Trophoblast cell (in vitro differentiated cells and primary cell): ENCODE results near the gene NUDT16L1.
"Not testable (repeated sequence)": the region's sequence is repeated elsewhere in the genome, so short reads cannot be mapped to it uniquely, and the experiment has no call there.

Source experiments
- DNase-seq, 2 donors: peaks; one replicate each; pipeline ENCODE4 v3.0.0-alpha.2; 2016
- H2AFZ ChIP-seq: 2 replicates; pipeline ENCODE4 v1.6.1; 2013; ENCODE audit warnings: low read length, moderate library complexity, mild to moderate bottlenecking; ENCODE audit not compliant: insufficient read depth, poor library complexity
- H2AK5ac ChIP-seq: 2 replicates; pipeline ENCODE4 v1.6.1; 2013; ENCODE audit warnings: mild to moderate bottlenecking, low read length
- H2BK120ac ChIP-seq: 2 replicates; pipeline ENCODE4 v1.6.1; 2013; ENCODE audit warnings: low read length, mild to moderate bottlenecking, moderate library complexity; ENCODE audit not compliant: insufficient read depth, poor library complexity
- H2BK12ac ChIP-seq: 2 replicates; pipeline ENCODE4 v1.6.1; 2013; ENCODE audit warnings: mild to moderate bottlenecking, low read length, moderate library complexity
- H2BK5ac ChIP-seq: 2 replicates; pipeline ENCODE4 v1.6.1; 2013; ENCODE audit warnings: low read length, low read depth, moderate library complexity, mild to moderate bottlenecking; ENCODE audit not compliant: poor library complexity
- H3K14ac ChIP-seq: 2 replicates; pipeline ENCODE4 v1.6.1; 2013; ENCODE audit warnings: mild to moderate bottlenecking, low read length
- H3K18ac ChIP-seq: 2 replicates; pipeline ENCODE4 v1.6.1; 2013; ENCODE audit warnings: mild to moderate bottlenecking, low read length
- H3K23ac ChIP-seq: 2 replicates; pipeline ENCODE4 v1.6.1; 2013; ENCODE audit warnings: low read length
- H3K27ac ChIP-seq: 2 replicates; pipeline ENCODE4 v1.5.1; 2013; ENCODE audit warnings: low read depth, mild to moderate bottlenecking, inconsistent platforms, low read length, moderate library complexity
- H3K27me3 ChIP-seq: 2 replicates; pipeline ENCODE4 v1.6.1; 2013; ENCODE audit warnings: inconsistent platforms, mild to moderate bottlenecking, low read length, moderate library complexity; ENCODE audit not compliant: insufficient read depth
- H3K36me3 ChIP-seq, 2 experiments: 1 replicate in 1 of 2; 2 replicates in 1 of 2; pipeline ENCODE4 v1.6.1; 2013; ENCODE audit warnings: low read length in 2 of 2, mild to moderate bottlenecking in 2 of 2, moderate library complexity in 1 of 2; ENCODE audit not compliant: insufficient read depth in 2 of 2, control insufficient read depth in 1 of 2
- H3K4ac ChIP-seq: 2 replicates; pipeline ENCODE4 v1.6.1; 2013; ENCODE audit warnings: low read depth, mild to moderate bottlenecking, low read length, moderate library complexity
- H3K4me1 ChIP-seq, 2 experiments: 1 replicate in 1 of 2; 2 replicates in 1 of 2; pipeline ENCODE4 v1.6.1; 2013; ENCODE audit warnings: low read length in 2 of 2, mild to moderate bottlenecking in 2 of 2, moderate library complexity in 1 of 2; ENCODE audit not compliant: insufficient read depth in 2 of 2, control insufficient read depth in 1 of 2
- H3K4me2 ChIP-seq: 2 replicates; pipeline ENCODE4 v1.6.1; 2013; ENCODE audit warnings: inconsistent platforms, mild to moderate bottlenecking, low read length, moderate library complexity
- H3K4me3 ChIP-seq: 2 replicates; pipeline ENCODE4 v1.5.1; 2013; ENCODE audit warnings: mild to moderate bottlenecking, low read depth, low read length, inconsistent platforms
- H3K79me1 ChIP-seq: one replicate; pipeline ENCODE4 v1.6.1; 2013; ENCODE audit warnings: low read length
- H3K79me2 ChIP-seq: 2 replicates; pipeline ENCODE4 v1.6.1; 2013; ENCODE audit warnings: low read length, mild to moderate bottlenecking; ENCODE audit not compliant: control insufficient read depth, insufficient read depth, poor library complexity
- H3K9ac ChIP-seq: 2 replicates; pipeline ENCODE4 v1.6.1; 2013; ENCODE audit warnings: mild to moderate bottlenecking, low read length
- H3K9me3 ChIP-seq: 2 replicates; pipeline ENCODE4 v1.6.1; 2013; ENCODE audit warnings: low read depth, mild to moderate bottlenecking, control low read depth, inconsistent platforms, low read length; ENCODE audit not compliant: insufficient read depth
- H4K12ac ChIP-seq: 2 replicates; pipeline ENCODE4 v1.6.1; 2013; ENCODE audit warnings: low read depth, mild to moderate bottlenecking, low read length, moderate library complexity
- H4K8ac ChIP-seq: 2 replicates; pipeline ENCODE4 v1.6.1; 2013; ENCODE audit warnings: low read depth, mild to moderate bottlenecking, low read length, moderate library complexity
- H4K91ac ChIP-seq: one replicate; pipeline ENCODE4 v1.6.1; 2013; ENCODE audit warnings: low read depth, mild to moderate bottlenecking, low read length, moderate library complexity
- WGBS: extraction: QIAGEN DNeasy Blood & Tissue Kit; methylation state at CpG from one replicate; pipeline ENCODE4 v1.1.7; 2013; ENCODE audit warnings: missing lambda C conversion rate; ENCODE audit not compliant: insufficient read length, insufficient coverage; ENCODE audit errors: extremely low coverage; 5-methylcytosine and 5-hydroxymethylcytosine counted together

Gene NUDT16L1

DNA sequence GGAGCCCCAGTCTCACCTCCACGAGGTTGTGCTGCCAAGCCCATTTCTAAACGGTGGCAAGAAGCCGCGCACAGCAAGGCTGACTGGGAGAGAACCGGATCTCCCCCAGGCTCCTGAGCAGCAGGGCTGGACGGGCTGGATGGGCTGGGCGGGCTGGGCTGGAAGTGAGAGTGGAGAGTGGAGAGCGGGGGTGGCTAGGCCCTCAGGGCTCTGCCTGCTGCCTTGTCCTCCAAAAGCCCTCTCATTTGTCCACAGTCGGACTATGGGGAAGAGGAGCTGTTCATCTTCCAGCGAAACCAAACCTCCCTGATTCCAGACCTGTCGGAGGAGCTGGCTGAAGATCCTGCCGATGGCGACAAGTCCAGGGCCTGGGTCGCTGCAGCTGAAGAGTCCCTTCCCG, 44.2 kb downstream of the NUDT16L1 start:
- Histone ChIP-seq H3K36me3 (no peaks in the 10 kb centered on the region), H3K4me2 (no peak overlapping the region), H3K14ac (no peak overlapping the region), H4K12ac (no peak overlapping the region), H2BK5ac (no peak overlapping the region), H3K79me1 (peaks cover 7% of the 10 kb centered on the region), H2AFZ (no peak overlapping the region), H2AK5ac (no peak overlapping the region), H3K79me2 (peaks cover 2% of the 10 kb centered on the region), H3K4me1 (peaks cover 11 to 16% of the 10 kb centered on the region in 2 experiments), H3K18ac (no peak overlapping the region), H3K4me3 (no peak overlapping the region), H2BK12ac (no peak overlapping the region), H3K4ac (no peak overlapping the region), H4K8ac (no peak overlapping the region), H4K91ac (no peak overlapping the region), H3K27me3 (no peaks in the 10 kb centered on the region), H3K27ac (no peak overlapping the region), H3K23ac (no peak overlapping the region), H3K9ac (no peak overlapping the region), H2BK120ac (no peak overlapping the region), H3K9me3 (no peaks in the 10 kb centered on the region)
- no peak for DNase-seq
- no CpG with 5 or more reads among the region's 15 CpGs for WGBS

DNA sequence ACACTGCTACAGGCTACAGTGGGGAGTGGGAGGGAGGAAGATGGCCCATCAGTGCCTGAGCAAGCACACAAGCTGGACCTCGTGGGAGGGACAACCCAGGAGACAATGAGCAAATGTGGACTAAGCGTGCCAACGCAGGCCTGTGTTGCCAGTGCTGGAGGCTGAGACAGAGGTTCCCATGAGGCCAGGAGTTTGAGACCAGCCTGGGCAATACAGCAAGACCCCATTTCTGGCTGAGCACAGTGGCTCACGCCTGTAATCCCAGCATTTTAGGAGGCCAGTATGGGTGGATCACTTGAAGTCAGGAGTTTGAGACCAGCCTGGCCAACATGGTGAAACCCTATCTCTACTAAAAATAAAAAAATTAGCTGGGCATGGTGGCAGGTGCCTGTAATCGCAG, 45.0 kb downstream of the NUDT16L1 start:
- not testable (repeated sequence) for H2BK120ac ChIP-seq, H3K27me3 ChIP-seq, H3K79me2 ChIP-seq, H3K36me3 ChIP-seq, H3K14ac ChIP-seq, H4K91ac ChIP-seq, H4K12ac ChIP-seq, H3K27ac ChIP-seq, H3K4me3 ChIP-seq, H2AK5ac ChIP-seq, H3K18ac ChIP-seq, H3K9me3 ChIP-seq, DNase-seq, H3K79me1 ChIP-seq, H4K8ac ChIP-seq, H3K4ac ChIP-seq, H2BK5ac ChIP-seq, H3K9ac ChIP-seq, H2AFZ ChIP-seq, H3K4me2 ChIP-seq, H2BK12ac ChIP-seq, H3K23ac ChIP-seq
- H3K4me1 ChIP-seq: peaks cover 9 to 16% of the 10 kb centered on the region in 2 experiments
- no CpG with 5 or more reads among the region's 5 CpGs for WGBS

DNA sequence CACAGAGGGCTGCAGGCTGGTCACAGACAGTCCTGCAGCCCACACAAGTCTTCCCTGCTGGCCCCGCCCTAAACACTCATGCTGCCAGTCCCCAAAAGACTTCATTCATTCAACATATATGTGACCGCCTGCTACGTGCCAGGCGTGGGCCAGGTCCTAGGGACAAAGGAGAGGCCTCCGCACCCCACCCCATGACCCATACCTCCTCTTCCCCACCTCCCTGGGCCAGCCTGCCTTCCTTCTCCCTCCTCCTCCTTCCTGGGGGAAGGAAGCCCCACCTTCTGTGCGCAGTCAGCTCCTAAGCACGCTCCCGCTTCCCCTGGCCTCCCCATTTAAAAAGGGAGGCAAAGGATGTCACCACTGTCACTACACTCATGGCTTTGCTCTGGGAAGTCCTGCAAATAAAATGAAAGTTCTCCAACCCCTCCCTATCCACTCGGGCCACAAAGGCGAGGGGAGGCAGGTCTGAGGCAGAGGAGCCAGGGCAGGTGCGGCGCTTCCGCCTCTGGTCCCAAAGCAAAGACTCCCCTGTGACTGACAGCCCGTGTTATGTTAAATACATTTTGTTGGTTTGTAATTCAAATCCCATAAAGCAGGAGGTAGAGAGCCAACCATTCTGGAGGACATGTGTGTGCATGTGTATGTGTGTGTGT, 50.0 kb downstream of the NUDT16L1 start:
- Histone ChIP-seq H3K36me3 (peaks cover 0 to under 1% of the 10 kb centered on the region in 2 experiments), H2BK12ac (no peak overlapping the region), H4K12ac (no peak overlapping the region), H2BK120ac (no peak overlapping the region), H3K27me3 (no peaks in the 10 kb centered on the region), H2AK5ac (no peak overlapping the region), H4K8ac (no peak overlapping the region), H3K27ac (no peak overlapping the region), H2BK5ac (no peak overlapping the region), H3K14ac (no peak overlapping the region), H3K4me2 (no peak overlapping the region), H3K4me1 (no peaks in the 10 kb centered on the region), H2AFZ (no peak overlapping the region), H3K79me1 (no peaks in the 10 kb centered on the region), H3K4ac (no peak overlapping the region), H4K91ac (no peak overlapping the region), H3K9me3 (no peaks in the 10 kb centered on the region), H3K18ac (no peak overlapping the region), H3K9ac (no peak overlapping the region), H3K23ac (no peak overlapping the region), H3K4me3 (no peak overlapping the region), H3K79me2 (no peaks in the 10 kb centered on the region)
- DNase-seq: no peak
- no CpG with 5 or more reads among the region's 14 CpGs for WGBS

DNA sequence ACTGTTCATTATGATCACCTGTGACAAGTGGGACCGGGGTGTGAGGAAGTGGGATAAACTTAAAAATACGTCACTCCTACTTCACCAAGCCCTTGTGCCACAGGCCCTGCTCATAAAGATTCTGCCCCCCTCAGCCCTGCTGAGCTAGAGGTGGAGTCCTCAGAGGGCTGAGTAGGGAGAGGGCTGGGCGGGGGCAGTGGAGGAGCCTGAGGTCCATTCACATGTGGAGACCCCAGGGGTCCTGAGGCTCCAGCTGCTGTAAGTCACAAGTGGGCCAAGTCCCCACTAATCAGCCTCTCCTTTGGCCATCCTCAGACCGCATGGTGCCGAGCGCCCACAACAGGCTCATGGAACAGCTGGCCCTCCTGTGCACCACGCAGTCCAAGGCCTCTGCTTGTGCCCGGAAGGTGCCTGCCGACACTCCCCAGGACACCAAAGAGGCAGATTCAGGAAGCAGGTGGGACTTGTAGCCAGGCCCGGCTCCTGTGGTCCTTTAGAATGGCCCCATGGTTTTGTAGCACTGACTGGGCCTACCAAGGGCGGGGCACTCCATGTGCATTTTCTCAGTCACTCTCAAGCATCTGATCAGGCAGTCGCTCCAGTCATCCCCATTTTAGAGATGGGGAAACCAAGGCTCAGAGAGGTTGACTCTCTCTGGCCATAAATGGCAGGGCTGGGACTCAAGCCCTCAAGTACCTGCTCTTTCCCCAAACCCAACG, 51.4 kb downstream of the NUDT16L1 start:
- no peaks in the 10 kb centered on the region for H3K9me3 ChIP-seq
- H3K27ac ChIP-seq: no peak overlapping the region
- no peak overlapping the region for H3K4me2 ChIP-seq
- H2AFZ ChIP-seq: no peak overlapping the region
- no peak overlapping the region for H3K4me3 ChIP-seq
- H3K79me2 ChIP-seq: no peaks in the 10 kb centered on the region
- H4K91ac ChIP-seq: no peak overlapping the region
- no peak overlapping the region for H2BK5ac ChIP-seq
- H3K36me3 ChIP-seq: peaks cover under 1 to 9% of the 10 kb centered on the region in 2 experiments
- H3K18ac ChIP-seq: no peak overlapping the region
- no peak overlapping the region for H3K14ac ChIP-seq
- no peak overlapping the region for H3K23ac ChIP-seq
- H3K4me1 ChIP-seq: no peaks in the 10 kb centered on the region
- no peak overlapping the region for H3K4ac ChIP-seq
- H3K9ac ChIP-seq: no peak overlapping the region
- H4K12ac ChIP-seq: no peak overlapping the region
- no peak for DNase-seq
- H2BK120ac ChIP-seq: no peak overlapping the region
- WGBS: no CpG with 5 or more reads among the region's 13 CpGs
- no peak overlapping the region for H2AK5ac ChIP-seq
- no peak overlapping the region for H2BK12ac ChIP-seq
- no peak overlapping the region for H4K8ac ChIP-seq
- H3K79me1 ChIP-seq: no peaks in the 10 kb centered on the region
- H3K27me3 ChIP-seq: no peaks in the 10 kb centered on the region
